Uterus (tissue), 4 donors: ENCODE results near the gene ABCA9. TPM values are rescaled to one million over a fixed set of nuclear protein-coding genes. Genes with fewer than 3 reads are reported as not detected.

Experiments used
- DNase-seq, 2 donors: peaks; one replicate each; pipeline ENCODE4 v3.0.0-alpha.2; 2019 to 2020
- H3K27ac ChIP-seq, 2 donors: fragments of 200-600 bp; sonication (generic); 1 replicate in 1 of 2; 2 replicates in 1 of 2; pipeline ENCODE4 v1.5.1; 2016 to 2018
- H3K27me3 ChIP-seq, 2 donors: fragments of 200-600 bp; sonication (generic); one replicate each; pipeline ENCODE4 v1.5.1; 2018 to 2019; ENCODE audit warnings: control low read depth in 1 of 2
- H3K36me3 ChIP-seq, 2 donors: fragments of 200-600 bp; sonication (generic); one replicate each; pipeline ENCODE4 v1.5.1; 2019; ENCODE audit warnings: control low read depth in 1 of 2
- H3K4me1 ChIP-seq, 2 donors: fragments of 200-600 bp; sonication (generic); one replicate each; pipeline ENCODE4 v1.5.1; 2018 to 2019; ENCODE audit warnings: control low read depth in 1 of 2
- H3K4me3 ChIP-seq, 2 donors: fragments of 200-600 bp; sonication (generic); 1 replicate in 1 of 2; 2 replicates in 1 of 2; pipeline ENCODE4 v1.5.1; 2018 to 2019; ENCODE audit warnings: mild to moderate bottlenecking in 1 of 2
- H3K9me3 ChIP-seq, 2 donors: fragments of 200-600 bp; sonication (generic); one replicate each; pipeline ENCODE4 v1.5.1; 2019; ENCODE audit warnings: control low read depth in 1 of 2
- POLR2A ChIP-seq, 2 donors: fragments of 450-650 bp; IDR thresholded peaks; one replicate each; pipeline ENCODE4 v1.6.1; 2016; ENCODE audit warnings: antibody characterized with exemption in 2 of 2, mild to moderate bottlenecking in 1 of 2, moderate library complexity in 1 of 2
- intact Hi-C: fragments of 100-400 bp; cut with DNase I; formaldehyde crosslinking; loops from one replicate; pipeline ENCODE4 v1.15.1; 2023; ENCODE audit warnings: low total_unique reads
- microRNA-seq: library from miRNA; unstranded; fragments of <30 nt; microRNA quantifications from one replicate; pipeline ENCODE4, GENCODE V29; 2016; ENCODE audit warnings: borderline microRNAs expressed, borderline replicate concordance
- small RNA-seq: library from RNA; depleted of rRNA; stranded (forward); fragments of <200 nt; gene quantifications from one replicate; pipeline ENCODE3, GENCODE V24; 2016
- total RNA-seq, 4 donors: library from RNA; depleted of rRNA in 3 of 4; stranded (reverse); fragments of >200 nt in 3 of 4; gene quantifications; one replicate each; pipeline versions ENCODE4 v1.1.0 to v1.2.4, GENCODE V29; 2014 to 2023
- TF ChIP-seq, protein P1 (sequence below), 4 experiments: fragments of 200-600 bp in 2 of 4; fragments of 450-650 bp in 2 of 4; sonication (generic) in 2 of 4; IDR thresholded peaks; one replicate each; pipeline ENCODE4 v1.5.1; 2016 to 2019; ENCODE audit warnings: antibody characterized with exemption in 4 of 4, mild to moderate bottlenecking in 2 of 4, moderate library complexity in 1 of 4
- donor health status: DM: yes; HTN: yes; CAD: no.

ABCA9 gene
- total RNA-seq, 4 donors from 2014 or later = 8.2 to 32.1 (median 18.4) TPM

DNA sequence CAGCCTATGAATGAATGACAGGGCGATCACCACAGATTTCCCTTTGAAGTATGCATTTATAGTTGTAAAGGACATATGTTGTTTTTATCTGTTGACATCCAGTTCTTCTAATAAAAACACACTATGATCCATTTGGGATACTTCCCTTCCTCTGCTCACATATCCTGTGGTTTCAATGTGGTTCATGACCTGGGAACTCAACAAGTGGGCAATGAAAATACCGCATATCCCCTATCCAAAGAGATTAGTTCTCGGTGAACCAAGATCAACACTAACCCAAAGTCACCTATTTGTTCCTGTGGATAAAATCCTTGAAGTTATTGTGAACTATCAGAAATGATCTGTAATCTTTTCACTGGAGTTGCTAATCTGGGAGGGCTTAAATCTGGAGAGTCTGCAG is 121.5 kb downstream of the ABCA9 start:
- Histone ChIP-seq H3K27ac (no peak overlapping the region), H3K4me3 (no peak overlapping the region), H3K9me3 (no peaks in the 10 kb centered on the region), H3K4me1 (no peaks in the 10 kb centered on the region), H3K36me3 (no peaks in the 10 kb centered on the region), H3K27me3 (no peaks in the 10 kb centered on the region)
- intact Hi-C loops = no loop called here
- TF ChIP-seq, protein P1, sequence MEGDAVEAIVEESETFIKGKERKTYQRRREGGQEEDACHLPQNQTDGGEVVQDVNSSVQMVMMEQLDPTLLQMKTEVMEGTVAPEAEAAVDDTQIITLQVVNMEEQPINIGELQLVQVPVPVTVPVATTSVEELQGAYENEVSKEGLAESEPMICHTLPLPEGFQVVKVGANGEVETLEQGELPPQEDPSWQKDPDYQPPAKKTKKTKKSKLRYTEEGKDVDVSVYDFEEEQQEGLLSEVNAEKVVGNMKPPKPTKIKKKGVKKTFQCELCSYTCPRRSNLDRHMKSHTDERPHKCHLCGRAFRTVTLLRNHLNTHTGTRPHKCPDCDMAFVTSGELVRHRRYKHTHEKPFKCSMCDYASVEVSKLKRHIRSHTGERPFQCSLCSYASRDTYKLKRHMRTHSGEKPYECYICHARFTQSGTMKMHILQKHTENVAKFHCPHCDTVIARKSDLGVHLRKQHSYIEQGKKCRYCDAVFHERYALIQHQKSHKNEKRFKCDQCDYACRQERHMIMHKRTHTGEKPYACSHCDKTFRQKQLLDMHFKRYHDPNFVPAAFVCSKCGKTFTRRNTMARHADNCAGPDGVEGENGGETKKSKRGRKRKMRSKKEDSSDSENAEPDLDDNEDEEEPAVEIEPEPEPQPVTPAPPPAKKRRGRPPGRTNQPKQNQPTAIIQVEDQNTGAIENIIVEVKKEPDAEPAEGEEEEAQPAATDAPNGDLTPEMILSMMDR (IDR thresholded peaks at IDR 0.05) = no peak
- no peak for TF ChIP-seq POLR2A (IDR thresholded peaks at IDR 0.05)
- no peak for DNase-seq

DNA sequence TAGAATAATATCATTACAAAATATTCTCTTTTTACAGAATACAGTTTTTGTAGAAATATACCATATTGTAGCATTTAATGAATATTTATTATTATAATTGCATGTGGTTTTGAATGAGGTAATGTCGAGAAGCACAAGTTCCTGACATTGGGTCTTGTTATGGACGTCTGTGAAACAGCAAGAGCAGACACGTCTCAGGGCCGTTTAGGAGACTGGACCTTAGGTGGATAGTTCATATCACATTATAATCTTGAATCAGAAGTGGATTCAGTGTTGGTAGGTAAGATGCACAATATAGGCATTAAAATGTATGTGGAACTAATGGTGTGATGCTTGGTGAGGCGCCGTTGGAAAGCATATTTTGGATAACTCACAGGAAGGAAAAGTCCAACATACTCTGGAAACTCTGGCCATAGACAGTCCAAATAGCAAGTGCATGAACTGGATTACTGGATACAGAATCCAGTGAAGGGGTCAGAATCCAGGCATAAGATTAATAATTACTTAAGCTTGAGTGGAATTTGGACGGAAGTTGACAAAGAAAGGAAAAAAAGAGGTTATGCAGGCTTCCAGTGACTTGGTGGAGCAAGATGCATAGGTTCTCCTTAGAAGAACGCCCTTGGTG is 122.7 kb downstream of the ABCA9 start:
- Histone ChIP-seq H3K4me1 (no peaks in the 10 kb centered on the region), H3K27me3 (no peaks in the 10 kb centered on the region), H3K9me3 (no peaks in the 10 kb centered on the region), H3K27ac (no peak overlapping the region), H3K4me3 (no peak overlapping the region), H3K36me3 (no peaks in the 10 kb centered on the region)
- intact Hi-C loops = no loop called here
- TF ChIP-seq, protein P1 (IDR thresholded peaks at IDR 0.05) = no peak
- TF ChIP-seq POLR2A (IDR thresholded peaks at IDR 0.05) = no peak
- DNase-seq = no peak

DNA sequence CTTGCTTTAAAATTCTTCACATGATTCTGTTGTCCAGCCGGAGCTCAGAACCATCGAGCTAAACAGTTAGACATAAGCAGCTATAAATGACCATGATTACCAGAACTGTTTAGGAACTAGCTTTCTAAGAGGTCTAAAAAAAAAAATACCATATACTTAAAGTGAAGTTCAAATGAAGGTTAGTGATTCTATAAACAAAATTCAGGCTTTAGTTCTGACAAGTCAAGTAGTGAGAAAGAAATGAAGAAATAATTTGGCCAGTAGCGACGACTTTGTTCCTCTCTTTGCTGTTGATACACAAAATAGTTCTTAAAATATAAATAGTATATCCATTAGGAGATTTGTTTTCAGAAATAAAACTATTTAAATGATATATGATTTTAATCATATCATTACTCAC is 133.2 kb downstream of the ABCA9 start:
- no peaks in the 10 kb centered on the region for H3K9me3 ChIP-seq
- H3K4me3 ChIP-seq = no peak overlapping the region
- TF ChIP-seq, protein P1 (IDR thresholded peaks at IDR 0.05) = no peak
- TF ChIP-seq POLR2A (IDR thresholded peaks at IDR 0.05) = no peak
- intact Hi-C loops = no loop called here
- H3K36me3 ChIP-seq = no peaks in the 10 kb centered on the region
- DNase-seq = no peak
- H3K4me1 ChIP-seq = no peaks in the 10 kb centered on the region
- no peaks in the 10 kb centered on the region for H3K27me3 ChIP-seq
- no peak overlapping the region for H3K27ac ChIP-seq

DNA sequence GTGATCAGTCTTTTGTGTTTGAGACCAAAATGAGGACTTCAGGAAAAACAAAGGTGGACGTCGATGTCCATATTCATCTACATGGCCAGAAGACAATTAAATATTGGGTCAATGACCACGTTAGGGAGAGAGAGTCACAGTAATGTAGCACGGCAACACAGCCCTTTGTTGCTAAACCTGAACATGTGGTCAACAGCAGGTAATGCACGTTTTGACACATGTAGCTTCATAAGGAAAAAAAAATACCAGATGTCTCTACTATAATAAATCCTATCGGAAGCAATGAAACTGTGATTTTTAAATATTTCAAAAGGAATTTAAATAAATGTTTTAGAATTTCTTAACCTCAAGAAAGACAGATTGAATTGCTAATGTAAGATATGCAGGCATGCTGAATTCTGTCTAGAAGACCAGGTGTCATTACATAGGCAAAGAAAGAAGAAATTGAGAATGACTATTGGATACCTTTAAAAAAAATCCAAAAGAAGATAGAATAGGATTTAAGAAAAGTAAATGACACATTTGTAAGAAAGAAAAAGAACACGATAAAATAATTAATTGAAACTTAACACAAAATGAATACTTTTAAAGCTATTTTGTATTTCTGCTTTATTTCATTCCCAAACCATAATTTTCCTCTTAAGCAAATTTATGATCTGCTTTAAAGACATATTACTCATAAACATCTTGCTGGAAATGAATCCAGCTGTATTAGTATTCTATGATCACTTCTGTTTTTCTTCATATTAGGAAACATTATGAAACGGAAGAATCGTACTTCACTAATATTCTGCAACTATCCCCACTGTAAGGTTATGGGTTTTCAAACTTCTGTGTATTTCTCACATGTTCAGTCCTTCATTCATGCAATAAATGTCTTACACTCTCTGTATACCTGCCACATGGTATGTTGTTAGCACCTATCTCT is 135.7 kb downstream of the ABCA9 start:
- intact Hi-C loops = no loop called here
- Histone ChIP-seq H3K27ac (no peak overlapping the region), H3K27me3 (no peaks in the 10 kb centered on the region), H3K4me3 (no peak overlapping the region), H3K36me3 (no peaks in the 10 kb centered on the region), H3K4me1 (no peaks in the 10 kb centered on the region), H3K9me3 (no peaks in the 10 kb centered on the region)
- TF ChIP-seq, protein P1 (IDR thresholded peaks at IDR 0.05) = no peak
- TF ChIP-seq POLR2A (IDR thresholded peaks at IDR 0.05) = no peak
- DNase-seq = no peak

Small RNA genes lying within 50 kb of the gene (microRNA-seq; reads per million reads assigned to microRNA genes)
- gene MIR4524A = not detected
- gene MIR4524B = not detected

Small RNA genes lying within 50 kb of the gene (small RNA-seq; reads per million reads assigned to genes)
- not detected for gene MIR4524B

Other genes with a start within 250 kb of the ABCA9 start
- 10 to 100 TPM; 30.0 to 68.5 (median 42.8) TPM for gene ABCA8, start 105.5 kb downstream of the ABCA9 start, total RNA-seq
- gene ABCA6, start 81.0 kb upstream of the ABCA9 start, total RNA-seq = 10 to 100 TPM; 13.5 to 65.6 (median 45.7) TPM
- gene ABCA10, start 167.9 kb upstream of the ABCA9 start, total RNA-seq = 10 to 100 TPM; 11.1 to 32.8 (median 21.7) TPM